ENCODE measurements around the gene HDAC9.

Gene HDAC9

DNA sequence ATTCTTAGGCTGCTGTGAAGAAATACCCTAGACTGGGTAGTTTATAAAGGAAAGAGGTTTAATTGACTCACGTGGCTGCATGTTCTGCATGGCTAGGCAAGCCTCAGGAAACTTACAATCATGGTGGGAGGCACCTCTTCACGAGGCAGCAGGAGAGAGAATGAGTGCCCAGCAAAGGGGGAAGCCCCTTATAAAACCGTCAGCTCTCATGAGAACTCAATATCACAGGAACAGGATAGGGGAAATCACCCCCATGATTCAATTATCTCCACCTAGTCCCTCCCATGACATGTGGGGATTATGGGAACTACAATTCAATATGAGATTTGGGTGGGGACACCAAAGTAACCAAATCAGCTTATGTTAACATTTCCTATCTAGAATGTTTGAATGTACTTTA lies 362.7 kb downstream of the HDAC9 start:
- DNase-seq = no peak

DNA sequence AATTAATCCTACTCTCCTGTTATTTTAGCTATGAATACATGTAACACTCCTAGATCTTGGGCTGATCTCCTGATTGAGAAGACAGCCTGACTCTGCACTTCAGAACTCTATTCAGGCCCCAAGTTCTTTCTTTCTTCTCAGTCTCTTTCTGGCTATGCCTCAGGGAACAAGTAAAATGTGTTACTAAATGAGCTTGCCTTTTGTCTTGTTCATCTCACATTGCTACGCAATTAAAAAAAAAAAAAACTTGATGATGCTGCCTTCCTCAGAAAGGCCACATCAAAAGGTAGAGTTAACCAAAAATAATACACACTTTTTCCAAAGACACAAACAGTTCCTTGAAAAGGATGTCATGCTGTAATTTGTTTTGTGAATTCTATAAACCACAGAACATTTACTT lies 363.8 kb downstream of the HDAC9 start:
- no peak for DNase-seq

DNA sequence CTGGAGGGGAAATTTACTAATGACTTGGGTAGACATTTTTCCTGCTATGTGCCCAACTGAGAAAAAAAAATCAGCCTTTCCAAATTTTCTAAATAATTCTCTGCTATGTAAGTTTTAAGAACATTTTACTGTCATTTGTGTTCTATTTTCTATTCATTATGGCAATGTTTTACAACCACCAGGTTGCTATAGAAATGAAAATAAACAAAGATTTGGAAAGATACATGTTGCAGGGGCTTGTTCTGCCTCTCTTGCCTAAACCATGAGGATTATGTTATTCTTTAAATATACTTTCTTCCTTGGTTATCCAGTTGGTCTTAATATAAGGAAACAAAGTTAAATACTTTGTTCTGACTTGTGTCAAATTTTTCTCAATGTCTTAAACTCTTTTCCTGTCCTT lies 364.7 kb downstream of the HDAC9 start:
- DNase-seq = peak; percentile 31

DNA sequence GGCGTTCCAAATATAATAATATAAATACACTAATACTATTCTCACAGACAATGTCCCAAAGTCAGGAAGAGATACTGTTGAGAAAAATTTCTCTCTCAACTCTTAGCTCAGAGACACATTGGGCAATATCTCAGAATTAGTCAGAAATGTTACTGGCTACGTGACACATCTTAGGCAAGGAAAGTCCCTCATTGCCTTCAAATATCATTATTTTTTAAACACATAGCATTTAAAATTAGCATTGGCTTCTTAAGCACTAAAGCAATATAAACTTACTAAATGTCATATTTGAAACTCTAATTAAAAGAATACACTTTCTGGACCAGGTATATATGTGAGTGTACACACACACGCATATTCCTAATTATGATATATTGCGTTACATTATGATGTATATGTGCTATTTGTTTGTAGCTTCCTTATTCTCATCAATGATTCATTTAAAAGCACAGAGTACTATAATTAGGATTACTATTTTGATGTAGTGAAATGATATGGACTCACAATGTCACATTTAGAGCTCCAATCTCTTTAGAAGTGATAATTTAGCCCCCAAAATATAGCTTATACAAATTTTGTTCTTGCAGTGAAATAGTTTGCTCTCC lies 366.1 kb downstream of the HDAC9 start:
- DNase-seq = peak; percentile 91

DNA sequence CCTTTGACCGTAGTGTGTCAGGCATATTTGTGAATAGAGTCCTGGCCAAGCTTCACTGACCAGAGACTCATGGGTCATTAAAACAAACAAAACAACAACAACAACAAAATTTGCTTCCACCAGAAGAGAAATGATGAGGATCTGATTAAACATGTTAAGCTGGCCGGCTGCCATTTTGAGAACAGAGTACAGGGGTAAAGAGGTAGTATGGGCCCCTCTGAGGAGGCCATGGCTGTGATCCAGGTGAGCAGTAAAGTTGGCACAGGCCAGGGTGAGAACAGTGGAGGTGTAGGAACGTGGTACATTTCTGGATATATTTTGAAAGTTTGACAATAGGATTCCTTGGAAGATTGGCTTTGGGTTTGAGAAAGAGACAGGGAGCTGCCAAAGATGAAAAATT lies 369.4 kb downstream of the HDAC9 start:
- no peak for DNase-seq

DNA sequence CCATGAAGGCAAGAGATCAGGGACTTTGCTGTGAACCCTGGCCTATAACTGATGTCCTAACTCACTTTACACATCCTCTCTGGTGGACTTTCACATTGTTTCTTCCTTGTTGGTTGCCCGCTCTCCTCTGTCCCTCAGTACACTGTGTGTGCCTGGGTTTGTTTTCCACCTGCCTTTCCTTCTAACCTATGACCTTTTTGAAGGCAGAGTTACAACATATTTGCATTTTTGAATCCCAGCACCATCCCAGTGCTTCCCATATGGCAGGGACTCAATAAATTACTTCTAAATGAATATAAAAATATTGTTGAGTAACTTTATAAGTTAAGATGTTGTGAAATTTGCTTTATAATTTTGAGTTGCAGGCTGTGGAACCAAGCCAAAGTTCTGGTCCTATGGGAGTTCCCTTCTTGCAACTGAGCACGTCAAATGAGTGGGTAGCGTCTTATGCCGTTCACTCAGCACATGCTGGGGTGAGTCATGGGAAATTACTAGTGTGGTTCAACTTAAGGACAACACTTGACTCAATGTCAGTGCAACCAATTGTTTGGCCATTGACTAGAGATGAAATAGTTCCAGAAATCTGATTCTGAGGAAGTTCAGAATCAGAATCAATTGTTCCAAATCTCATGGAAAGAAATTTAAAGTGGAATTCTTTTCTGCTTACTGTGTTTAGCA lies 370.9 kb downstream of the HDAC9 start:
- peak; percentile 99 for DNase-seq

DNA sequence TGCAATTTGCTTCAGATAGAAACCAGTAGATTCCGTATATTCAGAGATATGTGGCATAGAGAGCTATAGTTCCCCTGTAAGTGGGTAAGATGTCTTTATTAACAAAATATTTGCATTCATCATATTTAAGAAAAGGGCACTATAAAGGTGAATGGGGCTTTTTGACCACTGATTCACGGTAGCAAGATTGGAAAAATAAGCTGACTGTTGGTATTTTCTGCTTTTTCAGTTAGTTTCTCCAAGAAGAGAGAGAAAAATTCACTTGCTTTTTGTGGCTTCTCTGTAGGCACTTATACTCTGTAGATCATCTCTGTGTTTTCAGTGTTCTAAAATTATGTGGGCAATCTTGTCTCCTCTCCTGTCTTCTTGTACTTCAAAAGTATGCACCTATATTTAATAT lies 376.8 kb downstream of the HDAC9 start:
- DNase-seq = no peak

DNA sequence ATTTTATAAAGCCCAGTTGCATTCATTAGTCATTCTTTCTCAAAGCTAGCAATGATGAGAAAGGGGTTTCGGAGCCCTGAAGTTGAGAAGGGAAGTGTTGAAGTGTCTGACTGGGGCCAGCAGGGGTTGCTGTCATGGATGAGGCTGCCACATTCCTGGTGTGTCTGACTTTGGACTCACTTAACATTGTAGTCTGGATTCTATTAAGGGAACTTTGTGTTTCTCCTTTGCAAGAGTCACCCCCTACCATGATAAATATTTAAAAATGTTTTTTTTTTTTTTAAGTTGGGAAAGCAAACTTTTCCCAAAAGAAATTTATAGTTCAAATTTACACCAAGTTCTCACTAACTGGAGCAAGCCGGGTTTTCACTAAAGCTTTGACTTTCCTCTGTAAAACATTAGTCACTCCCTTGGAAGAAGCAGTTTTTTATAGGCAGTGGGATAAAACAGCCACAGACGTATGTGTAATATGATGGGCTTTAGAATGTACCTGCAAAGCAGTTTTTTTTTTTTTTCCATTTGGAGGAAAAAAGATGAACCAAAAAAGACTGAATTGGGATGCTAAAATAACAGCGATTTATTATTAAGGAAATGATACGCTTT lies 378.3 kb downstream of the HDAC9 start:
- no peak for DNase-seq

DNA sequence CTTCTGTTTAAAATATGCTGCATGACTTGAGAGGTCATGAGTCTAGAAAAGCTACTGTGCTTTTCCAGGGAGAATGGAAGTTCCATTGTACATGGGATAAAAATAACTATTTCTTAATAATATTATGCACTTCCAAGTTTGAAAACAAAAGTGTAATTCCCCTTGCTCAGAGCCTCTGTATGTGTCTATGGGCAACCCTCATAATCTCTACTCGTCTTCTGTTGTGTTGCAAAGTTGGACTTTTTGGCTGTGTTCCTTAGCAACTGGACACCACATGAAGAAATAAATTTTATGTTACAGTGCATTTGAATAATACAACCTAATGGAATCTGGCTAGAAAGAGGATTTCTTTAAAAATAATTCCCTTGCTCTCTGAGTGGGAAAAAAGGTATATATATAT lies 379.3 kb downstream of the HDAC9 start:
- DNase-seq = peak; percentile 82

DNA sequence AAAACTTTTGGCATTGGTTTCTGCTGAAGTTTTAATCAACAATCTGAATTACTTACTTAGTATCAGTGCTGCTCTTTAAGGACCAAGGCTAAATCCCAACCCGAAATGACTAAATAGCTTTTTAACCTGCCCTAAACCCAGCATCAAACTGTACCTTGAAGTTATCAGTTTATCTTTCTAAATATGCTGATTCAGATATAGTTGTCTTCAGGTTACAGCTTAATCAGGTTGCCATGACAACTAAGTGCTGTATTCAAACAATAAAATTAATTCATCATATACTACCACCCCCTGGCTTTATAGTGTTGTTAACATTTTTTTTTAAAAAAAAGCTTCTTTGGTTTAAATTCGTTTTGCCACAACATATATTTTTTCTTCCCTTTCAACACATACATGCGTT lies 382.3 kb downstream of the HDAC9 start:
- no peak for DNase-seq

DNA sequence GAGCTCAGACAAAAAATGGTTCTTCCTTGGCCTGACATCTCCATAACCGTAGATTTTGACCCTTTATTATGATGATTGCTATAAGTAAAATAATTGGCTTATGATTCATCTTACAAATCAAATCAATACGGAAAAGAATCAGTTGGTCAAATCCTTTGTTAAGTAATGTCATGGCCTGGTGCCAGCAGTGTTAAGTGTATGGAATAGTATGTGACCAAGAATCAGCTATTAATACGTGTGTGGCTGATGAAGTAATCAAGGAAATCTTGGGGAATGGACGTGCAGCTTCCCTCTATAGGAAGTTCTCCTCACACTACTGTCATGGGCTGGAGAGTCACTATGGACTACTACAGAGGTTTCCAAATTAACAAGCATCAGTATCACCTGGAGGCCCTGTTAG lies 391.3 kb downstream of the HDAC9 start:
- no peak for DNase-seq

DNA sequence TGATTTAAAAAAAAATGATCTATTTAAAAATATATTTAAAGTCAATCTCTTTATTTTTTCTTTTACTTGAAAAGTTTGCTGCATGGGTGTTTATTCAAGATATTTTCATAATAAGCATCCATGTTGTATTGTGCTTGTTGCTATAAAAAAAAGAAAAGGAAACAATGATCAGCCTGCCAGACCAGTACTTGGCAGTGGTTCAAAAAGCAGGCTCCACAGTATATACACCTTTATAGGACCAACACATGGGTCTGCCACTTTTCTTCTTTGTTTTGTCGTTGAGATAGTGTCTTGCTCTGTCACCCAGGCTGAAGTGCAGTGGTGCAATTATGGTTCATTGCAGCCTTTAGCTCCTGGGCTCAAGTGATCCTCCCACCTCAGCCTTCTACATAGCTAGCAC lies 393.9 kb downstream of the HDAC9 start:
- DNase-seq = no peak

DNA sequence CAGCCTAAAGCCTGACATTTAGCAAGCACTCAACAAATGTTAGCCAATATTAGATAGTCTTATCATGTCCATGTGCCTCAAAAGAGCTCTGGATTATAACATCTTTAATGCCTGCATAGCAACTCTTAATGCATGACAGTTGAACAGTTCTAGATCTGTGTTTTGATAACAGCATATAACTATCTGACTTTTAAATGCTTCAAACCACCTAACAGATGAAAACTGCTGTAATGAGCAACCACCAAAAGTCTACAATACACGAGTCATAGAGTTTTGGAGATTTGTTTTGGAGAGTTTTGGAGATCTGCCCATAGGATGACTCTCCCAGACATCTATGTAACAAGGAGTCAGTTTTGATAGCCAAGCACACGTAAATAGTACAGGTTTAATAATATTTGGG lies 394.6 kb downstream of the HDAC9 start:
- DNase-seq = no peak

DNA sequence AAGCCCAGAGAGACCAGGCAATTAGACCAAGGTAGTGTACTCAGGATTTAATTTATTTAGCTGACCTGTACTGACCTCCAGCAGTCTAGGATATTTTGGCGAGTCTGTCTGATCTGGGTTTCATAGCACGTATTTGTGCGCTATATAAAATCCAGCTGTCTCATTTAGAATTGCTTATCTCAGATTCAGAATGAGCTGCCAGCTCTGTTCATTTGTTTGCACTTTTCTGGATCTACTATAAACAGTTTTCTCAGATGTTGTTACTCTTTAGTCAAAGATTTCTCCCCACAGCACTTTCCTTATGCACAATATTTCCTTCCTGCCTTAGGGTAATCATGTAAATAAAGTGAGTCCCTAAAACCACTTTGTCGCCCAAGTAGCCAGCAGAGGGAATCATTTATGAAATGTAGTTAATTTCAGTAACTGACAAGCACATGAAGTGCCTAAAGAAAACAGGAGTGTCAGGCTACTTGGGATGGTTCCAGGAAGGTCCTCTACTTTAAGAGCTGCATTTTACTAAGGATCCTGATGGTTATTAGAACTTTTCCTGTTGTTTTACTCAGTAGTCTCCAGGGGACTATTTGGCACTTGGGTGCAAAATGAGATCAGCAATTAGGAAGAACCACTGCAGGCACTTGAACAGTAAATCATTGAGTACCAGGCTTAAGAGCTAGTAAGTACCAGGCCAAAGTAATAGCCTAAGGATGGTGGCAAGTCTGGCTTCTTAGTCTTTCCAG lies 395.5 kb downstream of the HDAC9 start:
- DNase-seq = no peak

DNA sequence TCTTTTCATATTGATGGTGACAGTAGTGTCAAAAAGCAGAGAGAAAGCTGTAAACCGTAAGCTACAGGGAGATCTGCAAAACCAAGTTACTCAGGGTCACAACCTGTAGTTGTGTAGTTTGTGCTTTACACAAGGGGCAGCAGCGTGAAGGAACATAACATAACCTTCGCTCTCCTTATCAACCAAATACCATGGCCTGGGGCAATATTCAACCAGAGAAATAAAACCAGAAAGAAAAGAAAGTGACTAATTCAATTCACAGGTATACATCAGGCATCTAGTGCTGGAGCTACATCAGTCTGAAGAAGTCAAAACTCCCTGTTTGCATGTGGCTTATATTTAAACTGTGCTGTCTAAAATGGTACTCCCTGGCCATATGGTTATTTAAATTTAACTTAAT lies 397.6 kb downstream of the HDAC9 start:
- DNase-seq = no peak

DNA sequence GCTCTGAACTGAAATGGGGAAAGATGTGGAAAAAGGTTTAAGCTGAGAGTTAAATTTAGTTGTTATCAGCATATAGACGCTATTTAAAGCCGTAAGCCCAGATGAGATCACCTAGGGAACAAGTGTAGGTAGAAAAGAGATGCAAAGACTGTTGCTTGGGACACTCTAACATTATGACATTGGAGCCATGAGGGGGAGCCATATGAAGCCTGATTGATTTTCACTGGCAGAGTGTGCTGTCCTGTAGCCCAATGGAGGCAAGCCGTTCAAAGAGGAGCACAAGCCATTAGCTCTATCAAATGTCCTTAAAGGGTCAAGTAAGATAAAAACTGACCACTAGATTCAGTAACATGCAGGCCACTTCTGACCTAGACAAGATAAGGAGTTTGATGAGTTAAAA lies 398.6 kb downstream of the HDAC9 start:
- no peak for DNase-seq

DNA sequence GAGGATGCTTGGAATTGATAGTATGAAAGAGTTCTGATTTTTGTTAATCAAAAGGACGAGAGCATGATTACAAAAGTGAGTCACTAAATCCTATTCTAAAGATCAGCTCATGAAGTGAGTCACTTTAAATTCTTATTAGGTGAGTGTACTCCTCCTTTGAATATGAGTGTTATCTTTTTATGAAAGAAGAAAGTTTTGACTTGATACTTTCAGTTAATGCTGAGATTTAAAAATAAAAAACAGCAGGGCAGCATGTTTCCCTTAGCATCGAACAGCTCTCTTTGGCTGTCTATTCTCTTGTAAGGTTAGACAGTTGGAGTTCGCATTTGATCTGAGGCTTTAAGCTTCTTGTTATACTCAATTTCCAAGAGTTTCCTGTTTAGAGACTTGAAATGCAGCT lies 399.9 kb downstream of the HDAC9 start:
- DNase-seq = no peak

DNA sequence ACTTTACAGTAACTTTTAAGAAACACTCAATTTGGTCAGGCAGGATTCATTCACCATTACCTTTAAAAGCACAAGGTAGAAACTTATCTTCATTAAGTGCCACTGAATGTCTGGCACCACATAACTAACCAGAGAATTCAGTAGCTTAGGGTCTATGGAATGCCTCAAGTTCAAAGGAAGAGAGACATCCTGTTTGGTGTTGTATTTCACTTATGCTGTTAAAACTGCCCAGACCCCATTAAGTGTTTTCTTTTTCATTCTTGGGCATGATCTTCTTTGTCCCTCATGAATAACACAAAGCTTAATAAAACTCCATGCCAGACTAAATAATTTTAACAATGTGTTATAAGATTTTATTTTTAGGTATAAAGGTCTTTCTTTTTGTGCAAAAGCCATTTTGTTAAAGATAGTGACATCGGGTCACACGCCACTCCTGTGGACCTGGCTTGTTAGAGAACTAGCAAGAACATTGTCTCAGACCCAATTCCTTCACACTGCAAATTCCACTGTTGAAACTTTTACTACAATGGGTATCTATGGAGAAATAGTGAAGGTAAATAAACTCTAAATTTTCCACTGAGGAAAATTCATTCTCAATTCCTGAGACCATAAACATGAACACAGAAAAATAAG lies 400.9 kb downstream of the HDAC9 start:
- DNase-seq = no peak

DNA sequence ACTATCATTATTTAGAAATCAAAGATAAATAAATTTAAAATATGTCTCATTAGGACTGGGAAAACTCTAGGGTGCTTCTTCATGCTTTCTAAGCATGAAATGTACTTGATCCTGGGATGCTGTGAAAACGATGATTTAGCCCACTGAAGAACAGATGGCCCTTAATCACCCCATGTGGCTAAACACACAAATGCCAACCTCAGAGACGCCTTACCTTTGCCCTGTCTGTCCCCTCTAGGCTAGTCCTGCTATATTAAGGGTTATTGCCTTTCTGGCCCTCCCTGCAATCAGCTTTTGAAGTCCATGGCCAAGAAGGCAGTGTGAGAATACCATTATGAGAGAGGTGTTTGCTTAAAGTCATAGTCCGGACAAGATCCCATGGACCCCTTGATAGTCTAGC lies 404.7 kb downstream of the HDAC9 start:
- DNase-seq = no peak

DNA sequence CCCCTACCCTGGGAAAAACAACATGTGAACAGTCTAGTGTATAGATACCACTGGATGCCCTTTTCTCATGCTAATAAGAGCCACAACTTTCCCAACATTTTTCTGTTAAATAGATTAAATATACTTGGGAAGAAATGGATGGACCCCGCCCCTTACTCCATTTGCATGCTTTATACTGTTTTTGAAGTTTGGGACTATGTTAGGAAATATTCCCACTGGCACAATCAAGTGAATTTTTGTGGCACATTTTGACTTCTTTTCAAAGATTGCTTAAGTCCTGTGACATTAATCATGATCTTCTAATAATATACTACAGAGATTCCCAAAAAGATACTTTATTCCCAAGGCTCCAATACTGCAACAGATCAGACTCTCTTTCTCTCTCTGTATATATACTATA lies 405.3 kb downstream of the HDAC9 start:
- DNase-seq = no peak

DNA sequence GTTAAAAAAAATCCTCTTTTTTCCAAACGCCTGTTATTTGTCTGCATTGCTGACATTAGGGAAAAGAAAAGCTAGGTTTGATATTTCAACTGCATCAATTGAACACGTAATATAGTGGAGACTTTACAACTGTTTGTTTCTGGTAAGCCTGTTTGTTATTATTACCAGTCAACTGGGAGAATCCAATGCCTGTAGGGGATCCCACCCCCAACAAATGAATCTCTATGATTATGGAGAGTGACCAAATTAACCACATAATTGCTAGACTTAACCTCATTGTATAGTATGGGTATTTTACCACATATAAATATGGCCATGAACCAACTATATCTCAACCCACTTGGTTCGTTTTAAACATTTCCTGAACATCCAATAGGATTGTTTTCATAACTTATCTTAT lies 405.8 kb downstream of the HDAC9 start:
- DNase-seq = no peak

DNA sequence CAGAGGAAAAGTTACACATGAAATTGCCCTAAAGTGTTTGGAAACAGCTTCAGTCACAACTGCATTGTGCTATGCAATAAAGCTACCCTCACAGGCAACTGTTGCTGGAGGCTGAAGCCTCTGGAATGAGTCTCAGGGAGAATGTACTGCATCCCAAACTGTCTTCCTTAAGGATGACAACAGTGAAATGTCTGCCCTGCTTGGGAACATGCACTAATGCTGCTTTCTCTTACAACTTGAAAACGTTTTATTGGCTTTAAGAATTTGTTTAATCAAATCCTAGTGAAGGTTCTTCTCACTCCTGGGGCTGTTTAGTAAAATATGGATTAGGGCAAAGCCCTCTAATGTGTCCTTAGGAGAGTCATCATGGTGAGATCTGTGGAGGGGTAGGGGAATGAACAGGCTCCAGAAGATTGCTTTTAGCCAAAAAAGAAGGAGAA lies 406.5 kb downstream of the HDAC9 start:
- no peak for DNase-seq

DNA sequence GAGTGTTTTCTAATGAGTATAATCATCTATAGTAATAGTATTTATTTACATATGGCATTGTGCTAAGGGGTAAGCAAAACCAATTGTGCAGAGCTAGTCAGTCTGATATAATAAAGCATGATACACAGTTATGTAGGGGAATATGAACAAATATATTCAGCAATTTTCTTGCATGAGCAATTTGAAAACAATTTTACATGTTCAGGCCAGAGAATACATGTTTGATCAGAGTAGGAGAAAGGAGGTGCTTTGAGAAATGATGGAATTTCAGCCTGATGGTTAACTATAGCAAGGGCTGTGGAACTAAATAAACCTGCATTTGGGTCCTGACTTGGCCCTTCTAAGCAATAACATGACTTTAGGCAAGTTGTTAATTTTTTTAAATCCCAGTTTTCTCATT lies 407.3 kb downstream of the HDAC9 start:
- DNase-seq = no peak

DNA sequence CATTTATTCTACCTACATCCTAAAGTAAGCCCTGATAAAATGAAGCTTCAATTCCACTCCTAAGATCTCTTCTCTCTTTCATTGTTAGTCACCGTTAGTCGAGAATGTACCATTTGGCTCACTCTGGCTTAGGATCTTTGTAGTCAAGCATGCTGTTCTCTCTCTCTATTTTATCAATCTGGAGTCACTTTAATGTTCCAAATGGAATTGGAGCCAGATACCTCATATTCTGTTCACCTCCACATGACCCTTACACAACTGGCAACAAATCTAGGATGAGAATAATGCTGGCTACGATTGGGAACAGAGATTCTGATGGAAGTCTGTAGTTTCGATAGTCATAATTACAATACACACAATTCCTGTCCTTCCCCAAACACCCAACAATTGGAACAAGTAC lies 408.1 kb downstream of the HDAC9 start:
- no peak for DNase-seq

Measured in inflammatory macrophage treated with lipopolysaccharide for 4 hours (primary cell).